GOT3 (cell line): ENCODE results near the gene TIMMDC1.
A peak's percentile ranks its signal among the peaks of the same experiment; 100 is the strongest.

Experiments used
- DNase-seq: peaks from one replicate; lab custom pipeline; 2025; ENCODE audit warnings: mixed read lengths; lab: John Stamatoyannopoulos, UW

TIMMDC1 gene

GRCh38 chr3:119498186-119499011, at the start of gene TIMMDC1:
TIMMDC1 (plus strand) TSS chr3:119498547; CDS start chr3:119498734, 187 bp downstream.
- peak; percentile 90 for DNase-seq

- DNase-seq = no peak
Observed at GRCh38 chr3:119453822-119454221, 44.5 kb upstream of the TIMMDC1 start.

- DNase-seq = no peak
Observed at GRCh38 chr3:119456469-119456868, 41.9 kb upstream of the TIMMDC1 start.

- DNase-seq = no peak
Observed at GRCh38 chr3:119457246-119457645, 41.1 kb upstream of the TIMMDC1 start.

GRCh38 chr3:119463171-119464169, 34.9 kb upstream of the TIMMDC1 start, which contains the start of gene TMEM39A:
TMEM39A (minus strand) TSS chr3:119463615; CDS start chr3:119462074, 1,541 bp downstream.
- DNase-seq = peak; percentile 97

- no peak for DNase-seq
Observed at GRCh38 chr3:119468041-119468440, 30.3 kb upstream of the TIMMDC1 start.

GRCh38 chr3:119469418-119470189, 28.7 kb upstream of the TIMMDC1 start:
- no peak for DNase-seq

- DNase-seq = no peak
Observed at GRCh38 chr3:119470866-119471265, 27.5 kb upstream of the TIMMDC1 start.

GRCh38 chr3:119481079-119481478, 17.3 kb upstream of the TIMMDC1 start:
- DNase-seq = no peak

- DNase-seq = no peak
Observed at GRCh38 chr3:119483101-119483500, 15.2 kb upstream of the TIMMDC1 start.

- DNase-seq = no peak
Observed at GRCh38 chr3:119485563-119485962, 12.8 kb upstream of the TIMMDC1 start.

- no peak for DNase-seq
Observed at GRCh38 chr3:119490153-119490552, 8.2 kb upstream of the TIMMDC1 start.

- no peak for DNase-seq
Observed at GRCh38 chr3:119492128-119492527, 6.2 kb upstream of the TIMMDC1 start.

GRCh38 chr3:119492810-119493209, 5.5 kb upstream of the TIMMDC1 start:
- no peak for DNase-seq

- no peak for DNase-seq
Observed at GRCh38 chr3:119494597-119494996, 3.8 kb upstream of the TIMMDC1 start.

- no peak for DNase-seq
Observed at GRCh38 chr3:119497820-119498185, 544 bp upstream of the TIMMDC1 start.

- DNase-seq = no peak
Observed at GRCh38 chr3:119500265-119500664, 1.9 kb downstream of the TIMMDC1 start.

GRCh38 chr3:119500901-119501300, 2.6 kb downstream of the TIMMDC1 start:
- DNase-seq = no peak

GRCh38 chr3:119506631-119507030, 8.3 kb downstream of the TIMMDC1 start:
- DNase-seq = no peak

GRCh38 chr3:119507404-119507803, 9.1 kb downstream of the TIMMDC1 start:
- no peak for DNase-seq

GRCh38 chr3:119508172-119508845, 10.0 kb downstream of the TIMMDC1 start:
- DNase-seq = no peak
